Osteocyte (in vitro differentiated cells): ENCODE measurements around the gene DOCK8. TPM values are rescaled to one million over a fixed set of nuclear protein-coding genes. Genes with fewer than 3 reads are reported as not detected.

ENCODE experiments used
- DNase-seq: peaks from one replicate; pipeline ENCODE4 v3.0.0; 2021; ENCODE audit warnings: mixed read lengths; ENCODE audit not compliant: unreplicated experiment; ENCODE audit errors: extremely low spot score
- H3K27ac Mint-ChIP-seq: one replicate; pipeline ENCODE4 v1.8.0; 2021; ENCODE audit warnings: mild to moderate bottlenecking, mixed read lengths; ENCODE audit not compliant: unreplicated experiment
- H3K27me3 Mint-ChIP-seq: one replicate; pipeline ENCODE4 v1.8.0; 2021; ENCODE audit warnings: mixed read lengths; ENCODE audit not compliant: unreplicated experiment
- H3K36me3 Mint-ChIP-seq: one replicate; pipeline ENCODE4 v1.8.0; 2021; ENCODE audit warnings: mixed read lengths; ENCODE audit not compliant: unreplicated experiment
- H3K4me1 Mint-ChIP-seq: one replicate; pipeline ENCODE4 v1.8.0; 2021; ENCODE audit warnings: mixed read lengths; ENCODE audit not compliant: unreplicated experiment
- H3K4me3 Mint-ChIP-seq: one replicate; pipeline ENCODE4 v1.8.0; 2021; ENCODE audit warnings: mild to moderate bottlenecking, moderate library complexity, mixed read lengths; ENCODE audit not compliant: unreplicated experiment
- H3K9me3 Mint-ChIP-seq: one replicate; pipeline ENCODE4 v1.8.0; 2021; ENCODE audit warnings: mixed read lengths; ENCODE audit not compliant: unreplicated experiment
- CTCF ChIP-seq: fragments of 200-600 bp; sonication (generic); IDR thresholded peaks from 2 replicates; pipeline ENCODE4 v1.5.0; 2021; ENCODE audit warnings: antibody characterized with exemption, mild to moderate bottlenecking, moderate library complexity
- total RNA-seq: library from RNA; stranded (reverse); gene quantifications from 2 replicates; pipeline ENCODE4 v1.2.1, GENCODE V29; 2021

DOCK8 gene
- total RNA-seq, 1 donor from 2014 or later = not detected

DNA sequence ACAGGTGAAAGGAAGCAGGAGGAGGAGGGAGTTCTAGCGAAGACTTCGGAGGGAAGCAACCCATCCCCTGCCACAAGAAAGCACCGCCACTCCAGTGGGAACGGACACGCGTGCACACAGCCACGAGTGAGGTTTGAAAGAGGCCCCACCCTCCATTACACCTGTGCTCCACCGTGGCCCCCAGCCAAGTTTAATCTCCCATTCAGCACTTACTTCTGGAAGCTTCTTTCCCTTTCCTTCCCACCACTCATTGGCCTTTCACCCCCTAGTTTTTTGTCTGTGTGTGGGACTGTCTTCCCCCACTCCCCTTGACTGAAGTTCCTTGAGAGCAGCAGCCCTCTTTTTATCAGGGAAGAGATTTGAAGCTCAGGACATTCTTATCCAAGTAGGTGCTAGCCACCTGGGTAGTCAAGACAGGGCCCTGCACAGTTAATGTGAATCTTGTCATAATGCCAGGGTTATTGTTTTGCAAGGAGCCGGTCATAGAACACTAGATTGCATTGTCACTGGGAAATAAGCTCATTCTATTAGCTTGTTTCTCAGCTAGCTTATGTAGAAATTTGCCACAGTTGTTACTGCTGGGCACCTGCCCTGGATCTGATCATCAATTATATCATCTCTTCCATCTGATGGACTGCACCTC lies 256.0 kb downstream of the DOCK8 start:
- H3K4me3 Mint-ChIP-seq = peak overlapping the region; percentile 96
- H3K9me3 Mint-ChIP-seq = no peaks in the 10 kb centered on the region
- DNase-seq = no peak
- H3K4me1 Mint-ChIP-seq = peaks cover 9% of the 10 kb centered on the region
- H3K36me3 Mint-ChIP-seq = no peaks in the 10 kb centered on the region
- no peak for TF ChIP-seq CTCF
- H3K27ac Mint-ChIP-seq = peak overlapping the region; percentile 65
- no peaks in the 10 kb centered on the region for H3K27me3 Mint-ChIP-seq

- no peak for DNase-seq
- H3K4me3 Mint-ChIP-seq = no peak overlapping the region
- H3K36me3 Mint-ChIP-seq = no peaks in the 10 kb centered on the region
- H3K27ac Mint-ChIP-seq = no peak overlapping the region
- no peak for TF ChIP-seq CTCF
- peaks cover 9% of the 10 kb centered on the region for H3K4me1 Mint-ChIP-seq
- H3K27me3 Mint-ChIP-seq = no peaks in the 10 kb centered on the region
- H3K9me3 Mint-ChIP-seq = no peaks in the 10 kb centered on the region
Observed at GRCh38 chr9:471320-471719, 256.7 kb downstream of the DOCK8 start.

- H3K27me3 Mint-ChIP-seq = no peaks in the 10 kb centered on the region
- H3K36me3 Mint-ChIP-seq = no peaks in the 10 kb centered on the region
- H3K4me3 Mint-ChIP-seq = no peak overlapping the region
- no peak overlapping the region for H3K27ac Mint-ChIP-seq
- TF ChIP-seq CTCF = no peak
- no peaks in the 10 kb centered on the region for H3K9me3 Mint-ChIP-seq
- no peak for DNase-seq
- peaks cover 9% of the 10 kb centered on the region for H3K4me1 Mint-ChIP-seq
Observed at GRCh38 chr9:472479-473075, 257.9 kb downstream of the DOCK8 start.

GRCh38 chr9:477193-477592 lies 262.5 kb downstream of the DOCK8 start:
- Mint-ChIP-seq H3K27me3 (peaks cover 3% of the 10 kb centered on the region), H3K9me3 (no peaks in the 10 kb centered on the region), H3K4me3 (no peak overlapping the region), H3K4me1 (no peaks in the 10 kb centered on the region), H3K36me3 (no peaks in the 10 kb centered on the region), H3K27ac (no peak overlapping the region)
- no peak for DNase-seq
- TF ChIP-seq CTCF = no peak

DNA sequence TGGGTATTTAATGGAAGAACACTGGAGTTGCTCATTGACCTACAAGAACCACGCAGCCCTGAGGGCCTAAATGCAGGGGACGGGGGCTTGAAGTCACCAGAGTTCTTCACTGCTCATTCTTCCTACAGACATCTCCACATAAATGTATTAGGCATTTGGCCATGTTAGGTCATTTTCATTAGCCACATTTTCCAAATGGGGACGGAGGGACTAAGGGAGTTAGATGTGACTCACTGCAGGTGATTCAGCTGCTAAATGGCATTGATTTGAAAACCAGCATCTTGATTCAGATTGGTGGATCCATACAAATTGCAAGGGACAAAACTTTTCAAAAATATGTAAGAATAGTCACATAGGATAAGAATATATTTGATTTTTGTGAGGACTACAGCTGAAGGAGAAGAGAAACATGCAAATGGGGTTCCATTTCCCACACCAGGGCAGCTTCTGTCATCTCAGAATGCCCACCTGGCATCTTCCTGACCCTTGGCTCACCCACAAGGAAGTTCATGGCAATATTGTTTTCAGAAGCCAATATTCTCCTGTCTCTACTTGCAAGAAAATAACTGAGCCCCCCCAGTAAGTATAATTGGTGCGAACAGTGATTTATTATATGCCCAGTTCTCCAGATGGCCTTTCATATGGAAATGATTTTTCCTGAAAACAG lies 264.8 kb downstream of the DOCK8 start:
- no peak for TF ChIP-seq CTCF
- no peak for DNase-seq
- Mint-ChIP-seq H3K4me3 (no peak overlapping the region), H3K9me3 (no peaks in the 10 kb centered on the region), H3K27ac (no peak overlapping the region), H3K36me3 (no peaks in the 10 kb centered on the region), H3K4me1 (no peaks in the 10 kb centered on the region), H3K27me3 (peaks cover 4% of the 10 kb centered on the region)
